HepG2 (cell line): Measurements from ENCODE around the gene CKLF. TPM values are rescaled to one million over a fixed set of nuclear protein-coding genes. Genes with fewer than 3 reads are reported as not detected.

Source experiments
- ATF7-NPFF ChIP-seq: sonication (generic); formaldehyde crosslinking; IDR thresholded peaks from 2 replicates; pipeline ENCODE4 v1.8.1; 2023; ENCODE audit warnings: mild to moderate bottlenecking, low read depth, missing genetic modification reagents, moderate library complexity
- CREBL2 ChIP-seq: sonication (generic); formaldehyde crosslinking; IDR thresholded peaks from 2 replicates; pipeline ENCODE4 v1.8.1; 2023; ENCODE audit warnings: missing genetic modification reagents, mild to moderate bottlenecking, borderline replicate concordance
- PAXIP1 ChIP-seq: sonication (generic); formaldehyde crosslinking; conservative IDR thresholded peaks from 2 replicates; pipeline ENCODE4 v1.4.0; 2020; ENCODE audit warnings: mild to moderate bottlenecking, missing genetic modification reagents, moderate library complexity
- RAD21 ChIP-seq: fragments of 450-650 bp; formaldehyde crosslinking; IDR thresholded peaks from 2 replicates; pipeline ENCODE4 v1.5.0; 2020; ENCODE audit warnings: mild to moderate bottlenecking
- RNF2 ChIP-seq: fragments of 450-650 bp; conservative IDR thresholded peaks from 2 replicates; pipeline ENCODE4 v1.6.1; 2016; ENCODE audit warnings: low read depth
- ZBED4 ChIP-seq: sonication (generic); formaldehyde crosslinking; IDR thresholded peaks from 2 replicates; pipeline ENCODE4 v1.4.0; 2020; ENCODE audit warnings: missing genetic modification reagents, borderline replicate concordance
- ZFP36L2 ChIP-seq: sonication (generic); formaldehyde crosslinking; IDR thresholded peaks from 2 replicates; pipeline ENCODE4 v1.4.0; 2020; ENCODE audit warnings: missing genetic modification reagents
- ZMYM4 ChIP-seq: sonication (generic); formaldehyde crosslinking; IDR thresholded peaks from 2 replicates; pipeline ENCODE4 v1.8.1; 2023; ENCODE audit warnings: mild to moderate bottlenecking, missing genetic modification reagents
- ZNF101 ChIP-seq: sonication (generic); formaldehyde crosslinking; IDR thresholded peaks from 2 replicates; pipeline ENCODE4 v1.4.0; 2020; ENCODE audit warnings: mild to moderate bottlenecking, low read depth, missing genetic modification reagents, borderline replicate concordance
- ZNF468 ChIP-seq: sonication (generic); formaldehyde crosslinking; IDR thresholded peaks from 2 replicates; pipeline ENCODE4 v1.8.0; 2022; ENCODE audit warnings: mild to moderate bottlenecking, moderate library complexity, missing genetic modification reagents
- ZNF563 ChIP-seq: sonication (generic); formaldehyde crosslinking; IDR thresholded peaks from 2 replicates; pipeline ENCODE4 v1.8.0; 2022; ENCODE audit warnings: mild to moderate bottlenecking, moderate library complexity, missing genetic modification reagents
- ZNF646 ChIP-seq: sonication (generic); formaldehyde crosslinking; IDR thresholded peaks from 2 replicates; pipeline ENCODE4 v1.9.0; 2021; ENCODE audit warnings: mild to moderate bottlenecking, missing genetic modification reagents
- ZNF883 ChIP-seq: sonication (generic); formaldehyde crosslinking; IDR thresholded peaks from 2 replicates; pipeline ENCODE4 v1.5.1; 2020; ENCODE audit warnings: mild to moderate bottlenecking, missing genetic modification reagents; ENCODE audit errors: not compliant biosample characterization
- polyA plus RNA-seq, 8 experiments: library from polyadenylated mRNA; depleted of rRNA in 3 of 8; stranded (reverse) in 7 of 8; unstranded in 1 of 8; fragments of >200 nt; fragmentation: Illumina TruSeq in 4 of 8; extraction: Trizol in 4 of 8; gene quantifications; 2 replicates each; pipeline versions ENCODE4 v1.2.1 to v1.2.3, GENCODE V29; 2011 to 2016; ENCODE audit warnings: low read depth in 4 of 8, missing spikeins in 1 of 8, mixed read lengths in 1 of 8; ENCODE audit not compliant: insufficient read depth in 1 of 8
- total RNA-seq, 5 experiments: library from RNA; depleted of rRNA; stranded (reverse); fragments of >200 nt; fragmentation: Illumina TruSeq; extraction: Trizol; gene quantifications; 2 replicates each; pipeline ENCODE4 v1.2.3, GENCODE V29; 2016; ENCODE audit warnings: low read depth in 1 of 5

CKLF gene
- total and polyA plus RNA-seq, 2 of the 13 experiments (the other 11 are each of a cell fraction or from before 2014, with no cell fraction given), result 120 to 167 TPM

- TF ChIP-seq ZBED4 (CRISPR knock-in tag) (peak; percentile 87), RNF2 (peak; percentile 97), ZNF646 (CRISPR knock-in tag) (no peak; the same call in 1 of the 2 replicates), ZNF883 (CRISPR knock-in tag) (peak; percentile 87), ZFP36L2 (no peak), ZMYM4 (CRISPR knock-in tag) (peak; percentile 58), ZNF468 (0 out of 2 replicates have a peak, but pooled peaks have one; percentile 46), ZNF101 (peak; percentile 88; the same call in 1 of the 2 replicates), PAXIP1 (CRISPR knock-in tag) (peak; percentile 65; the same call in 1 of the 2 replicates), ZNF563 (CRISPR knock-in tag) (peak; percentile 94; the same call in 1 of the 2 replicates), ATF7-NPFF (CRISPR knock-in tag) (peak; percentile 61), RAD21 (CRISPR knock-in tag) (peak; percentile 96), CREBL2 (CRISPR knock-in tag) (peak; percentile 83; the same call in 1 of the 2 replicates)
Measured at GRCh38 chr16:66608241-66609138, 56.1 kb downstream of the CKLF start (continued).
